GM21619 (cell line): ENCODE measurements around the gene SMYD3.

Experiments used
- ATAC-seq: cut with Tn5 transposase; IDR thresholded peaks from one replicate; pipeline ENCODE4 v1.9.1; 2021; ENCODE audit not compliant: unreplicated experiment

SMYD3 gene

GRCh38 chr1:246219508-246220030 lies 287.5 kb downstream of the SMYD3 start:
- peak; percentile 54 for ATAC-seq

- no peak for ATAC-seq
These were observed 288.4 kb downstream of the SMYD3 start for GRCh38 chr1:246218686-246219085.

GRCh38 chr1:246216906-246217305 lies 290.2 kb downstream of the SMYD3 start:
- ATAC-seq: no peak

GRCh38 chr1:246215510-246215903 lies 291.6 kb downstream of the SMYD3 start:
- ATAC-seq: no peak

GRCh38 chr1:246214708-246215509 lies 292.2 kb downstream of the SMYD3 start:
- ATAC-seq: peak; percentile 96

- no peak for ATAC-seq
These were observed 293.1 kb downstream of the SMYD3 start for GRCh38 chr1:246213947-246214346.

- ATAC-seq: no peak
These were observed 293.6 kb downstream of the SMYD3 start for GRCh38 chr1:246213502-246213901.

GRCh38 chr1:246213036-246213435 lies 294.0 kb downstream of the SMYD3 start:
- no peak for ATAC-seq

- no peak for ATAC-seq
These were observed 295.1 kb downstream of the SMYD3 start for GRCh38 chr1:246212013-246212412.

- no peak for ATAC-seq
These were observed 296.3 kb downstream of the SMYD3 start for GRCh38 chr1:246210756-246211155.

- ATAC-seq: no peak
These were observed 299.0 kb downstream of the SMYD3 start for GRCh38 chr1:246208105-246208504.

- no peak for ATAC-seq
These were observed 303.9 kb downstream of the SMYD3 start for GRCh38 chr1:246203180-246203579.

GRCh38 chr1:246200738-246201137 lies 306.3 kb downstream of the SMYD3 start:
- ATAC-seq: no peak

- no peak for ATAC-seq
These were observed 306.9 kb downstream of the SMYD3 start for GRCh38 chr1:246200225-246200624.

GRCh38 chr1:246199086-246199645 lies 307.9 kb downstream of the SMYD3 start:
- ATAC-seq: no peak

GRCh38 chr1:246198115-246198816 lies 308.8 kb downstream of the SMYD3 start:
- ATAC-seq: no peak

GRCh38 chr1:246197076-246197475 lies 310.0 kb downstream of the SMYD3 start:
- ATAC-seq: no peak

- ATAC-seq: no peak
These were observed 311.8 kb downstream of the SMYD3 start for GRCh38 chr1:246195296-246195695.

GRCh38 chr1:246193537-246193936 lies 313.5 kb downstream of the SMYD3 start:
- ATAC-seq: no peak

GRCh38 chr1:246189126-246189525 lies 318.0 kb downstream of the SMYD3 start:
- no peak for ATAC-seq

- no peak for ATAC-seq
These were observed 319.2 kb downstream of the SMYD3 start for GRCh38 chr1:246187834-246188372.

GRCh38 chr1:246184503-246184902 lies 322.6 kb downstream of the SMYD3 start:
- ATAC-seq: no peak
